SJCRH30 (cell line): Measurements from ENCODE around the gene SLC25A45. TPM values are rescaled to one million over a fixed set of nuclear protein-coding genes. Genes with fewer than 3 reads are reported as not detected.

Experiments used
- DNase-seq, 2 experiments: peaks; one replicate each; pipeline ENCODE4 v3.0.0-alpha.2; 2015 to 2020
- H3K27ac ChIP-seq: fragments of 250-450 bp; sonication (Bioruptor Pico); 2 replicates; pipeline ENCODE4 v1.5.1; 2020; ENCODE audit warnings: mild to moderate bottlenecking, moderate library complexity
- H3K27me3 ChIP-seq: fragments of 250-450 bp; sonication (Bioruptor Pico); 2 replicates; pipeline ENCODE4 v1.5.1; 2020; ENCODE audit warnings: mild to moderate bottlenecking, moderate library complexity
- H3K36me3 ChIP-seq: fragments of 250-450 bp; sonication (Bioruptor Pico); 2 replicates; pipeline ENCODE4 v1.5.1; 2020; ENCODE audit warnings: mild to moderate bottlenecking, moderate library complexity
- H3K4me1 ChIP-seq: fragments of 250-450 bp; sonication (Bioruptor Pico); 2 replicates; pipeline ENCODE4 v1.5.1; 2020; ENCODE audit warnings: mild to moderate bottlenecking, moderate library complexity
- H3K4me3 ChIP-seq: fragments of 250-450 bp; sonication (Bioruptor Pico); 2 replicates; pipeline ENCODE4 v1.5.1; 2020; ENCODE audit warnings: mild to moderate bottlenecking, moderate library complexity
- H3K9me3 ChIP-seq: fragments of 250-450 bp; sonication (Bioruptor Pico); replicated peaks from 2 replicates; pipeline ENCODE4 v1.5.1; 2020; ENCODE audit warnings: mild to moderate bottlenecking, moderate library complexity
- total RNA-seq: library from RNA; depleted of rRNA; stranded (reverse); fragments of >200 nt; shearing (Covaris generic); gene quantifications from 2 replicates; pipeline ENCODE4 v1.2.3, GENCODE V29; 2014

Gene SLC25A45
- total RNA-seq, 1 experiment from 2014 or later = 1.1 TPM

GRCh38 chr11:65401803-65402248 lies 19.4 kb upstream of the SLC25A45 start:
- no peak overlapping the region for H3K4me3 ChIP-seq
- H3K27me3 ChIP-seq = no peaks in the 10 kb centered on the region
- H3K9me3 ChIP-seq = no peaks in the 10 kb centered on the region
- peaks cover 2% of the 10 kb centered on the region; the same call in 1 of the 2 replicates for H3K4me1 ChIP-seq
- H3K36me3 ChIP-seq = peaks cover 19% of the 10 kb centered on the region
- DNase-seq = no peak
- no peak overlapping the region for H3K27ac ChIP-seq

- DNase-seq = no peak
- no peak overlapping the region for H3K27ac ChIP-seq
- H3K36me3 ChIP-seq = peaks cover 13% of the 10 kb centered on the region
Measured at GRCh38 chr11:65401073-65401802, 18.8 kb upstream of the SLC25A45 start.

GRCh38 chr11:65400307-65401072 lies 18.0 kb upstream of the SLC25A45 start:
- Histone ChIP-seq H3K4me3 (no peak overlapping the region), H3K27ac (no peak overlapping the region), H3K9me3 (no peaks in the 10 kb centered on the region), H3K4me1 (peaks cover 2% of the 10 kb centered on the region; the same call in 1 of the 2 replicates), H3K36me3 (peaks cover 9% of the 10 kb centered on the region), H3K27me3 (no peaks in the 10 kb centered on the region)
- no peak for DNase-seq

More at GRCh38 chr11:65401073-65401802, 18.8 kb upstream of the SLC25A45 start:
- Histone ChIP-seq H3K4me3 (no peak overlapping the region), H3K9me3 (no peaks in the 10 kb centered on the region), H3K4me1 (peaks cover 2% of the 10 kb centered on the region; the same call in 1 of the 2 replicates), H3K27me3 (no peaks in the 10 kb centered on the region)

- H3K4me3 ChIP-seq = no peak overlapping the region
- no peaks in the 10 kb centered on the region for H3K9me3 ChIP-seq
- H3K36me3 ChIP-seq = peaks cover 3% of the 10 kb centered on the region
- no peak for DNase-seq
- no peak overlapping the region for H3K27ac ChIP-seq
- no peaks in the 10 kb centered on the region for H3K27me3 ChIP-seq
- H3K4me1 ChIP-seq = peaks cover 2% of the 10 kb centered on the region; the same call in 1 of the 2 replicates
Measured at GRCh38 chr11:65399845-65400244, 17.4 kb upstream of the SLC25A45 start.

GRCh38 chr11:65399249-65399648 lies 16.8 kb upstream of the SLC25A45 start:
- Histone ChIP-seq H3K27ac (no peak overlapping the region), H3K9me3 (no peaks in the 10 kb centered on the region), H3K4me3 (no peak overlapping the region), H3K4me1 (peaks cover 2% of the 10 kb centered on the region; the same call in 1 of the 2 replicates), H3K27me3 (no peaks in the 10 kb centered on the region), H3K36me3 (peaks cover 2% of the 10 kb centered on the region; the same call in 1 of the 2 replicates)
- DNase-seq = no peak

GRCh38 chr11:65398362-65398910 lies 16.0 kb upstream of the SLC25A45 start:
- Histone ChIP-seq H3K36me3 (peaks cover 2% of the 10 kb centered on the region; the same call in 1 of the 2 replicates), H3K9me3 (no peaks in the 10 kb centered on the region), H3K4me1 (peaks cover 2% of the 10 kb centered on the region; the same call in 1 of the 2 replicates), H3K27me3 (no peaks in the 10 kb centered on the region), H3K27ac (no peak overlapping the region), H3K4me3 (no peak overlapping the region)
- no peak for DNase-seq

GRCh38 chr11:65396769-65397745 lies 14.6 kb upstream of the SLC25A45 start:
- DNase-seq = peak in 1 of 2 experiments; percentile 22
- no peaks in the 10 kb centered on the region; the same call in 1 of the 2 replicates for H3K36me3 ChIP-seq

GRCh38 chr11:65395961-65396530 lies 13.6 kb upstream of the SLC25A45 start:
- no peaks in the 10 kb centered on the region; the same call in 1 of the 2 replicates for H3K36me3 ChIP-seq

More at GRCh38 chr11:65396769-65397745, 14.6 kb upstream of the SLC25A45 start:
- H3K27ac ChIP-seq = no peak overlapping the region
- peaks cover 2% of the 10 kb centered on the region; the same call in 1 of the 2 replicates for H3K4me1 ChIP-seq
- no peaks in the 10 kb centered on the region for H3K9me3 ChIP-seq
- H3K27me3 ChIP-seq = no peaks in the 10 kb centered on the region
- no peak overlapping the region for H3K4me3 ChIP-seq

GRCh38 chr11:65394125-65394536 lies 11.7 kb upstream of the SLC25A45 start:
- no peaks in the 10 kb centered on the region; the same call in 1 of the 2 replicates for H3K36me3 ChIP-seq
- no peak for DNase-seq
- peaks cover 17% of the 10 kb centered on the region for H3K4me1 ChIP-seq
- H3K27ac ChIP-seq = no peak overlapping the region
- no peaks in the 10 kb centered on the region for H3K27me3 ChIP-seq
- no peak overlapping the region for H3K4me3 ChIP-seq
- no peaks in the 10 kb centered on the region for H3K9me3 ChIP-seq

More at GRCh38 chr11:65395961-65396530, 13.6 kb upstream of the SLC25A45 start:
- Histone ChIP-seq H3K27ac (no peak overlapping the region), H3K9me3 (no peaks in the 10 kb centered on the region), H3K27me3 (no peaks in the 10 kb centered on the region), H3K4me1 (peaks cover 3% of the 10 kb centered on the region; the same call in 1 of the 2 replicates), H3K4me3 (no peak overlapping the region)
- DNase-seq = no peak

GRCh38 chr11:65393513-65394079 lies 11.2 kb upstream of the SLC25A45 start:
- Histone ChIP-seq H3K4me3 (no peak overlapping the region), H3K27ac (no peak overlapping the region), H3K4me1 (peaks cover 17% of the 10 kb centered on the region), H3K27me3 (no peaks in the 10 kb centered on the region), H3K36me3 (no peaks in the 10 kb centered on the region), H3K9me3 (no peaks in the 10 kb centered on the region)
- no peak for DNase-seq

GRCh38 chr11:65392899-65393298 lies 10.5 kb upstream of the SLC25A45 start:
- Histone ChIP-seq H3K27ac (no peak overlapping the region), H3K36me3 (no peaks in the 10 kb centered on the region), H3K4me3 (no peak overlapping the region), H3K27me3 (no peaks in the 10 kb centered on the region), H3K4me1 (peaks cover 14% of the 10 kb centered on the region), H3K9me3 (no peaks in the 10 kb centered on the region)
- no peak for DNase-seq

- DNase-seq = no peak
- H3K27ac ChIP-seq = no peak overlapping the region
- no peaks in the 10 kb centered on the region for H3K36me3 ChIP-seq
- H3K9me3 ChIP-seq = no peaks in the 10 kb centered on the region
- no peak overlapping the region for H3K4me3 ChIP-seq
- H3K4me1 ChIP-seq = peaks cover 14% of the 10 kb centered on the region
- no peaks in the 10 kb centered on the region for H3K27me3 ChIP-seq
Measured at GRCh38 chr11:65392186-65392829, 9.9 kb upstream of the SLC25A45 start.

GRCh38 chr11:65390996-65391395 lies 8.6 kb upstream of the SLC25A45 start:
- Histone ChIP-seq H3K9me3 (no peaks in the 10 kb centered on the region), H3K4me3 (peak overlapping the region; percentile 34), H3K36me3 (no peaks in the 10 kb centered on the region), H3K27me3 (no peaks in the 10 kb centered on the region), H3K4me1 (peaks cover 16% of the 10 kb centered on the region), H3K27ac (peak overlapping the region; percentile 62)
- peak; percentile 53 to 58 for DNase-seq
